IPS-20b (cell line): Measurements from ENCODE around the gene LRRC4C.

Source experiments
- H3K27ac ChIP-seq: one replicate; pipeline ENCODE4 v1.5.1; 2013; ENCODE audit warnings: low read length
- H3K27me3 ChIP-seq: 2 replicates; pipeline ENCODE4 v1.6.1; 2013; ENCODE audit warnings: mild to moderate bottlenecking, low read length, inconsistent platforms; ENCODE audit not compliant: insufficient read depth
- H3K36me3 ChIP-seq: 2 replicates; pipeline ENCODE4 v1.6.1; 2013; ENCODE audit warnings: low read depth, mild to moderate bottlenecking, inconsistent platforms, low read length, moderate library complexity; ENCODE audit not compliant: insufficient read depth
- H3K4me1 ChIP-seq: 2 replicates; pipeline ENCODE4 v1.6.1; 2013; ENCODE audit warnings: mild to moderate bottlenecking, control low read depth, inconsistent platforms, low read length, moderate library complexity; ENCODE audit not compliant: insufficient read depth
- H3K4me3 ChIP-seq: 2 replicates; pipeline ENCODE4 v1.5.1; 2013; ENCODE audit warnings: mild to moderate bottlenecking, low read length, inconsistent platforms
- H3K9ac ChIP-seq: 2 replicates; pipeline ENCODE4 v1.6.1; 2013; ENCODE audit warnings: low read depth, mild to moderate bottlenecking, inconsistent platforms, low read length, moderate library complexity
- H3K9me3 ChIP-seq: 2 replicates; pipeline ENCODE4 v1.6.1; 2013; ENCODE audit warnings: mild to moderate bottlenecking, low read depth, low read length, inconsistent platforms; ENCODE audit not compliant: insufficient read depth

LRRC4C gene

GRCh38 chr11:41414771-41415440, 44.5 kb downstream of the LRRC4C start:
- H3K27me3 ChIP-seq, result no peaks in the 10 kb centered on the region
- H3K4me3 ChIP-seq, result no peak overlapping the region
- no peaks in the 10 kb centered on the region for H3K36me3 ChIP-seq
- H3K9ac ChIP-seq, result no peak overlapping the region
- H3K4me1 ChIP-seq, result 0 out of 2 replicates have a peak, but pooled peaks cover 3% of the 10 kb centered on the region
- H3K9me3 ChIP-seq, result no peaks in the 10 kb centered on the region
- H3K27ac ChIP-seq, result no peak overlapping the region

GRCh38 chr11:41413843-41414242, 45.6 kb downstream of the LRRC4C start:
- H3K9me3 ChIP-seq, result no peaks in the 10 kb centered on the region
- H3K9ac ChIP-seq, result no peak overlapping the region
- no peak overlapping the region for H3K27ac ChIP-seq
- 0 out of 2 replicates have a peak, but pooled peaks cover 3% of the 10 kb centered on the region for H3K4me1 ChIP-seq
- no peaks in the 10 kb centered on the region for H3K27me3 ChIP-seq
- H3K4me3 ChIP-seq, result no peak overlapping the region
- H3K36me3 ChIP-seq, result no peaks in the 10 kb centered on the region

GRCh38 chr11:41405812-41406211, 53.6 kb downstream of the LRRC4C start:
- no peaks in the 10 kb centered on the region for H3K4me1 ChIP-seq
- no peaks in the 10 kb centered on the region for H3K27me3 ChIP-seq
- no peak overlapping the region for H3K27ac ChIP-seq

GRCh38 chr11:41404109-41404508, 55.3 kb downstream of the LRRC4C start:
- Histone ChIP-seq H3K36me3 (no peaks in the 10 kb centered on the region), H3K27ac (no peak overlapping the region), H3K4me1 (no peaks in the 10 kb centered on the region), H3K9ac (no peak overlapping the region), H3K4me3 (no peak overlapping the region), H3K27me3 (no peaks in the 10 kb centered on the region), H3K9me3 (no peaks in the 10 kb centered on the region)

More at GRCh38 chr11:41405812-41406211, 53.6 kb downstream of the LRRC4C start:
- H3K4me3 ChIP-seq, result no peak overlapping the region
- H3K36me3 ChIP-seq, result no peaks in the 10 kb centered on the region
- H3K9me3 ChIP-seq, result no peaks in the 10 kb centered on the region
- no peak overlapping the region for H3K9ac ChIP-seq

- Histone ChIP-seq H3K9ac (no peak overlapping the region), H3K36me3 (no peaks in the 10 kb centered on the region), H3K4me3 (no peak overlapping the region), H3K4me1 (no peaks in the 10 kb centered on the region), H3K27ac (no peak overlapping the region), H3K9me3 (no peaks in the 10 kb centered on the region), H3K27me3 (no peaks in the 10 kb centered on the region)
Observed at GRCh38 chr11:41403458-41403857, 56.0 kb downstream of the LRRC4C start.

GRCh38 chr11:41400819-41401382, 58.6 kb downstream of the LRRC4C start:
- H3K27ac ChIP-seq, result no peak overlapping the region
- no peaks in the 10 kb centered on the region for H3K36me3 ChIP-seq

GRCh38 chr11:41400124-41400523, 59.3 kb downstream of the LRRC4C start:
- Histone ChIP-seq H3K27ac (no peak overlapping the region), H3K27me3 (no peaks in the 10 kb centered on the region), H3K9ac (no peak overlapping the region), H3K36me3 (no peaks in the 10 kb centered on the region), H3K4me3 (no peak overlapping the region), H3K4me1 (peaks cover 16% of the 10 kb centered on the region), H3K9me3 (no peaks in the 10 kb centered on the region)

More at GRCh38 chr11:41400819-41401382, 58.6 kb downstream of the LRRC4C start:
- H3K9me3 ChIP-seq, result no peaks in the 10 kb centered on the region
- H3K4me3 ChIP-seq, result no peak overlapping the region
- H3K27me3 ChIP-seq, result no peaks in the 10 kb centered on the region
- peaks cover 10% of the 10 kb centered on the region for H3K4me1 ChIP-seq
- H3K9ac ChIP-seq, result no peak overlapping the region

- no peaks in the 10 kb centered on the region for H3K9me3 ChIP-seq
- H3K4me3 ChIP-seq, result no peak overlapping the region
- no peaks in the 10 kb centered on the region for H3K27me3 ChIP-seq
- no peak overlapping the region for H3K27ac ChIP-seq
- no peak overlapping the region for H3K9ac ChIP-seq
- H3K36me3 ChIP-seq, result no peaks in the 10 kb centered on the region
- H3K4me1 ChIP-seq, result peaks cover 23% of the 10 kb centered on the region
Observed at GRCh38 chr11:41399323-41399722, 60.1 kb downstream of the LRRC4C start.

- Histone ChIP-seq H3K27me3 (no peaks in the 10 kb centered on the region), H3K9ac (no peak overlapping the region), H3K27ac (no peak overlapping the region), H3K9me3 (no peaks in the 10 kb centered on the region), H3K4me3 (no peak overlapping the region), H3K4me1 (peaks cover 35% of the 10 kb centered on the region), H3K36me3 (no peaks in the 10 kb centered on the region)
Observed at GRCh38 chr11:41398175-41398574, 61.3 kb downstream of the LRRC4C start.

- no peaks in the 10 kb centered on the region for H3K9me3 ChIP-seq
- H3K27ac ChIP-seq, result peak overlapping the region; percentile 50
- H3K9ac ChIP-seq, result peak overlapping the region; percentile 51; the same call in 1 of the 2 replicates
- H3K27me3 ChIP-seq, result no peaks in the 10 kb centered on the region
- H3K36me3 ChIP-seq, result no peaks in the 10 kb centered on the region
- peak overlapping the region; percentile 29 for H3K4me3 ChIP-seq
- peaks cover 58% of the 10 kb centered on the region for H3K4me1 ChIP-seq
Observed at GRCh38 chr11:41394521-41395195, 64.8 kb downstream of the LRRC4C start.

GRCh38 chr11:41392596-41392995, 66.9 kb downstream of the LRRC4C start:
- H3K9ac ChIP-seq, result peak overlapping the region; percentile 51; the same call in 1 of the 2 replicates
- H3K4me1 ChIP-seq, result peaks cover 58% of the 10 kb centered on the region
- H3K9me3 ChIP-seq, result no peaks in the 10 kb centered on the region
- peak overlapping the region; percentile 81 for H3K27ac ChIP-seq
- H3K27me3 ChIP-seq, result no peaks in the 10 kb centered on the region
- H3K36me3 ChIP-seq, result no peaks in the 10 kb centered on the region
- H3K4me3 ChIP-seq, result peak overlapping the region; percentile 39; the same call in 1 of the 2 replicates
